Spleen (tissue), 13 donors: ENCODE results near the gene UNC79. TPM values are rescaled to one million over a fixed set of nuclear protein-coding genes. Genes with fewer than 3 reads are reported as not detected.
"Not testable (repeated sequence)": the region's sequence is repeated elsewhere in the genome, so short reads cannot be mapped to it uniquely, and the experiment has no call there.

Source experiments
- DNase-seq: peaks from one replicate; pipeline ENCODE4 v3.0.0-alpha.2; 2020
- H3K27ac ChIP-seq, 8 donors: fragments of 200-600 bp; sonication (generic) in 7 of 8; 1 replicate in 4 of 8; 2 replicates in 4 of 8; pipeline versions ENCODE4 v1.5.0 to v1.8.0; 2016 to 2021; ENCODE audit warnings: inconsistent platforms in 4 of 8, mild to moderate bottlenecking in 4 of 8, moderate library complexity in 1 of 8
- H3K27me3 ChIP-seq, 7 donors: fragments of 200-600 bp; sonication (generic) in 6 of 7; replicated peaks in 1 of 7; 1 replicate in 4 of 7; 2 replicates in 3 of 7; pipeline versions ENCODE4 v1.5.0 to v1.8.0; 2016 to 2021; ENCODE audit warnings: inconsistent platforms in 3 of 7, mild to moderate bottlenecking in 1 of 7
- H3K36me3 ChIP-seq, 6 donors: fragments of 200-600 bp; sonication (generic) in 5 of 6; 1 replicate in 4 of 6; 2 replicates in 2 of 6; pipeline versions ENCODE4 v1.5.0 to v1.8.0; 2016 to 2021; ENCODE audit warnings: inconsistent platforms in 2 of 6
- H3K4me1 ChIP-seq, 6 donors: fragments of 200-600 bp; sonication (generic) in 5 of 6; 1 replicate in 3 of 6; 2 replicates in 3 of 6; pipeline versions ENCODE4 v1.5.0 to v1.8.0; 2016 to 2021; ENCODE audit warnings: inconsistent platforms in 3 of 6
- H3K4me3 ChIP-seq, 8 donors: fragments of 200-600 bp; sonication (generic) in 7 of 8; 1 replicate in 4 of 8; 2 replicates in 4 of 8; pipeline versions ENCODE4 v1.5.0 to v1.8.0; 2016 to 2021; ENCODE audit warnings: inconsistent platforms in 4 of 8, mild to moderate bottlenecking in 4 of 8, moderate library complexity in 2 of 8
- H3K9me3 ChIP-seq, 8 donors: fragments of 200-600 bp; sonication (generic) in 7 of 8; 1 replicate in 4 of 8; 2 replicates in 4 of 8; pipeline versions ENCODE4 v1.5.0 to v1.8.0; 2016 to 2021; ENCODE audit warnings: inconsistent platforms in 4 of 8
- CTCF ChIP-seq, 11 experiments: fragments of 200-600 bp in 7 of 11; fragments of 450-650 bp in 4 of 11; sonication (generic) in 4 of 11; IDR thresholded peaks in 8 of 11; conservative IDR thresholded peaks in 3 of 11; 1 replicate in 7 of 11; 2 replicates in 4 of 11; pipeline versions ENCODE4 v1.4.0 to v1.8.0; 2016 to 2021; ENCODE audit warnings: antibody characterized with exemption in 11 of 11, inconsistent platforms in 4 of 11, mild to moderate bottlenecking in 1 of 11
- POLR2A ChIP-seq, 3 donors: fragments of 450-650 bp; IDR thresholded peaks; one replicate each; pipeline ENCODE4 v1.5.1; 2017; ENCODE audit warnings: antibody characterized with exemption in 3 of 3, mild to moderate bottlenecking in 1 of 3
- POLR2AphosphoS5 ChIP-seq, 3 donors: sonication (generic); formaldehyde crosslinking; IDR thresholded peaks; one replicate each; pipeline ENCODE4 v1.5.1; 2017; ENCODE audit warnings: antibody characterized with exemption in 3 of 3
- WGBS, 5 donors: extraction: QIAGEN DNeasy Blood & Tissue Kit in 3 of 5; methylation state at CpG; one replicate each; pipeline versions ENCODE4 v1.1.5 to v1.1.7; 2013 to 2018; 5-methylcytosine and 5-hydroxymethylcytosine counted together
- intact Hi-C: fragments of 100-400 bp; cut with DNase I; formaldehyde crosslinking; loops from one replicate; pipeline ENCODE4 v1.15.0; 2023; ENCODE audit warnings: low total_unique reads
- long read RNA-seq, 2 donors: transcript quantifications; one replicate each; lab custom pipeline, GENCODE V29; 2026
- polyA plus RNA-seq, 3 donors: library from polyadenylated mRNA; stranded (reverse); fragments of 200-250 nt; gene quantifications; one replicate each; pipeline ENCODE4 v1.2.1, GENCODE V29; 2013
- total RNA-seq, 7 donors: library from RNA; depleted of rRNA in 3 of 7; stranded (reverse); fragments of >200 nt in 3 of 7; fragmentation: NEBNext Ultra II Directional in 4 of 7; extraction: Animal tissue kit (Norgen Biotek cat#: 25700) in 4 of 7; gene quantifications; one replicate each; pipeline versions ENCODE4 v1.1.0 to v1.2.1, GENCODE V29; 2016 to 2021
- donor health status: healthy with polysubstance abuse.
- donor health status: DM: no; HTN: no; CAD: no; lungs with moderate emphysema.
- donor health status: DM: no; HTN: no; CAD: no.
- donor health status: Bipolar disorder and iron deficiency.
- donor health status: healthy.
- donor health status: DM: no; HTN: no; CAD: no.
- donor health status: DM: yes; HTN: yes; CAD: no.

Gene UNC79
- under 1 TPM in 5 of 7 donors, not detected in 2; 0.07 to 0.24 (median 0.13) TPM for total RNA-seq
- polyA plus RNA-seq: under 1 TPM; 0.03 to 0.04 (median 0.03) TPM
- long read RNA-seq, donor 1: 0 reads
- long read RNA-seq, donor 2: 0 reads

GRCh38 chr14:93430315-93431035 is at the start of gene UNC79:
TSS of gene UNC79 (plus strand) at chr14:93430939. CDS start at chr14:93431030, 91 bp downstream.
- H3K27me3 ChIP-seq: peaks cover 0 to 65% (median 27%) of the 10 kb centered on the region in 7 donors
- no peak for DNase-seq

GRCh38 chr14:93381644-93382043 is 49.1 kb upstream of the UNC79 start:
- no peak for DNase-seq
- no peak overlapping the region for H3K27ac ChIP-seq
- no peaks in the 10 kb centered on the region for H3K4me1 ChIP-seq
- intact Hi-C loops: no loop called here
- no peak overlapping the region for H3K4me3 ChIP-seq
- 38 to 62% (median 56%) methylated on average over 1 of the region's 1 CpG for WGBS, 5 donors
- no peaks in the 10 kb centered on the region for H3K27me3 ChIP-seq
- H3K36me3 ChIP-seq: no peaks in the 10 kb centered on the region
- TF ChIP-seq CTCF (IDR thresholded peaks at IDR 0.05 in 8 of 11, conservative IDR thresholded peaks at IDR 0.05 in 3 of 11): no peak
- no peak for TF ChIP-seq POLR2AphosphoS5 (IDR thresholded peaks at IDR 0.05)
- no peak for TF ChIP-seq POLR2A (IDR thresholded peaks at IDR 0.05)
- H3K9me3 ChIP-seq: no peaks in the 10 kb centered on the region

More at GRCh38 chr14:93430315-93431035, at the start of gene UNC79:
- Histone ChIP-seq H3K4me1 (no peaks in the 10 kb centered on the region), H3K36me3 (no peaks in the 10 kb centered on the region), H3K9me3 (peaks cover 0 to 43% (median 28%) of the 10 kb centered on the region in 8 donors), H3K4me3 (peak within 1 kb of the TSS in 1 of 8 donors; percentile 38), H3K27ac (no peak within 1 kb of the TSS)
- WGBS, 5 donors: 4 to 12% (median 6%) methylated on average over 35 to 51 of the region's 51 CpGs
- no peak for TF ChIP-seq CTCF (IDR thresholded peaks at IDR 0.05 in 8 of 11, conservative IDR thresholded peaks at IDR 0.05 in 3 of 11)
- TF ChIP-seq POLR2AphosphoS5 (IDR thresholded peaks at IDR 0.05): no peak
- TF ChIP-seq POLR2A (IDR thresholded peaks at IDR 0.05): no peak
- intact Hi-C loops: no loop called here

GRCh38 chr14:93384256-93384655 is 46.5 kb upstream of the UNC79 start:
- DNase-seq, intact Hi-C loops, H3K27me3 ChIP-seq, H3K4me3 ChIP-seq, H3K9me3 ChIP-seq, H3K36me3 ChIP-seq, H3K27ac ChIP-seq, H3K4me1 ChIP-seq: not testable (repeated sequence)
- 67 to 90% (median 78%) methylated on average over 1 of the region's 1 CpG for WGBS, 5 donors

- H3K4me1 ChIP-seq: no peaks in the 10 kb centered on the region
- H3K27me3 ChIP-seq: no peaks in the 10 kb centered on the region
- no peak overlapping the region for H3K27ac ChIP-seq
- H3K9me3 ChIP-seq: peaks cover 0 to 31% (median 23%) of the 10 kb centered on the region in 8 donors
- no peak for TF ChIP-seq CTCF (IDR thresholded peaks at IDR 0.05 in 8 of 11, conservative IDR thresholded peaks at IDR 0.05 in 3 of 11)
- no peak for TF ChIP-seq POLR2AphosphoS5 (IDR thresholded peaks at IDR 0.05)
- TF ChIP-seq POLR2A (IDR thresholded peaks at IDR 0.05): no peak
- intact Hi-C loops: no loop called here
- no peaks in the 10 kb centered on the region for H3K36me3 ChIP-seq
- DNase-seq: no peak
- H3K4me3 ChIP-seq: no peak overlapping the region
These were observed 35.5 kb upstream of the UNC79 start for GRCh38 chr14:93395231-93395630.
